SHP77 treated with DMSO at 0.1 percent for 48 hours (cell line): Measurements from ENCODE around the gene ACOT7.

Experiments used
- DNase-seq: peaks from one replicate; lab custom pipeline; 2025; lab: John Stamatoyannopoulos, UW

Gene ACOT7

DNA sequence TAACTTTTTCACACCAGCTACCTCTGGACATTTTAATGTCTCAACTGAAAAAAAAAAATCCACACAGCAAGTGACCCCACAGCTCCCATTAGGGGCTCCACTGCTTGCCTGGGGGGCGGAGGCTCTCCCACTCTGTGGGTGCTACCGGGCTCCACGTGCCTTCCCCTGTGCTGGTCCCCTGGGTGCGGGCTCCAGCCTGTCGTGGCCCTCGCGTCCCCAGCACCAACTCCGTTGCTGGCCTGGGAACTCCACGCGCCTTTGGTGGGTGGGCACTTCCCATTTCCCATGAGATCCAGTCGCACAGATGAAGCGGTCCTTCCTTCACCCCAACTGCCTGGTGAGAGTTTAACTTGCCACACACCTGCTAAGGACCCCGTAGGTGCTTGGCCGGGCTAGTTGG is 105.5 kb downstream of the ACOT7 start:
- no peak for DNase-seq

DNA sequence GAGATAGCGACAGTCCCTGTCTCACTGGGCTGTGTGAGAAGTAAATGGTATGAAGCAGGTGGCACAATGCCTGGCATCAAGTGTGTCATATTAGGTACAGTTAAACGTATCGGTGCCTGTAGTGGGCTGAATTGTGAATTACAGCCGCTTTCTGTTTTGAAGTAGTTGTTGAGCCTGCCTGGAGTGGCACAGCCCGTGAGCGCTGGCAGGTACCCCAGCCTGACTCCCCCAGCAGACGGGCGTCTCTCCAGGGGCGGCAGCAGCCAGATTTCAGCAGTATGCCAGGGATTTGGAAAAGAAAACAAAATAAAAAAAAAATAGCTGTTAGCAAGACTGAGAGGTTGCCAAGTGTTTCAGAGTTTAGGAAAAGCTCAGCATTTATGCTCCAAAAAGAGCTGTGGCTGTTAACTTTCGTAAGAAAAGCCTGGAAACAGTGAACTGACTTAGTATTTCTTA is 106.1 kb downstream of the ACOT7 start:
- no peak for DNase-seq

DNA sequence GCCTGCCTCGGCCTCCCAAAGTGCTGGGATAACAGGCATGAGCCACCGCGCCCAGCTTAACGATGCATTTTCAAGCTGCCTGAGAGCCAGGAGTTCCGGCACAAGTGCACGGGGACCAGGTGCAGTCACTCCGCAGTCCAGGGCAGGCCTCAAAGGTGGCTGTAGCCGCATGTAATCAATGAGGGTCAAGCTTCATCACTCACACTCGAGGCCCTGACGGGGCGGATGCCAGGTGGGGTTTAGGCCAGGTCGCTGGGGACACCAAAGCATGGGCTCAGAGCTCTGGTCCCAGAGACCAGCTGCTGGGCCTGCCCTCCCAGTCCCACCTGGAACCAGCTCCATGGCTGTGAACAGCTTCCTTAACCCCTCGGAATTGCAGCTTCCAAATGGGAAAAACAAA is 106.5 kb downstream of the ACOT7 start:
- DNase-seq = no peak

DNA sequence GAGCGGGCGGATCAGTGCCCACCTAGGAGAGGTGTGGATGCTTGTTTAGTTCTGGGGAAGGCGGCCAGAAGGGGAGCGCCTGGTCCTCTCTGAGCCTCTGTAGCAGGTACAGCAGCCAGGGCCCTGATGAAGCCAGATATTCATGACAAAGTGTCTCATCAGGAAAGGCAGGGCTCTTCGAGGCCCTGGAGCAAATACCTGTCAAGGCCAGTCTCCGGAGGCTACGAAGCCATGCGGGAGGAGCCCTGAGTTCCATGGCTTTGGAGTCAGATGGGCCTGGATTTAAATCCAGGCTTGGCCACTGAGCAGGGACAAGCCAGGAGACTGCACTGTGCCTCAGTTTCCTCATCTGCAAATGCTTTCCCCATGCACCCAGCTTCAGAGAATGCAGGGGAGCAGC is 107.3 kb downstream of the ACOT7 start:
- no peak for DNase-seq

DNA sequence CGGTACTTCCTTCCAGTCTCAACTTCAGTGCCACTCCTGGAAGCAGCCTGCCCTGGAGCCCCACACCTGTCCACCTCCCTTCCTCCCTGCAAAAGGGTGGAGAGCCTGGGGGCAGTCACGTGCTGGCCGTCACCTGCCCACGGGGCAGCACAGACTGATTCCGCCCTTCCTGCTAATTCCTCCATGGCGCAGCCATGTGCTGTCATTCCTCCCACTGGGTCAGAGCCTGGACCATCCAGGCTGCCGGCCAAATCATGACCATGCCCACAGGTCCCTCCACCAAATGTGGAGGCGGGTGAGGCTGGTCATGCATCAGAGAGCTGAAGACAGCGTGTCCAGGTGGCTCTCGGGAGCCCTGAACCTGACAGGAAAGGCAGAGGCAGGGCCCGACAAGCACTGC is 108.2 kb downstream of the ACOT7 start:
- no peak for DNase-seq

DNA sequence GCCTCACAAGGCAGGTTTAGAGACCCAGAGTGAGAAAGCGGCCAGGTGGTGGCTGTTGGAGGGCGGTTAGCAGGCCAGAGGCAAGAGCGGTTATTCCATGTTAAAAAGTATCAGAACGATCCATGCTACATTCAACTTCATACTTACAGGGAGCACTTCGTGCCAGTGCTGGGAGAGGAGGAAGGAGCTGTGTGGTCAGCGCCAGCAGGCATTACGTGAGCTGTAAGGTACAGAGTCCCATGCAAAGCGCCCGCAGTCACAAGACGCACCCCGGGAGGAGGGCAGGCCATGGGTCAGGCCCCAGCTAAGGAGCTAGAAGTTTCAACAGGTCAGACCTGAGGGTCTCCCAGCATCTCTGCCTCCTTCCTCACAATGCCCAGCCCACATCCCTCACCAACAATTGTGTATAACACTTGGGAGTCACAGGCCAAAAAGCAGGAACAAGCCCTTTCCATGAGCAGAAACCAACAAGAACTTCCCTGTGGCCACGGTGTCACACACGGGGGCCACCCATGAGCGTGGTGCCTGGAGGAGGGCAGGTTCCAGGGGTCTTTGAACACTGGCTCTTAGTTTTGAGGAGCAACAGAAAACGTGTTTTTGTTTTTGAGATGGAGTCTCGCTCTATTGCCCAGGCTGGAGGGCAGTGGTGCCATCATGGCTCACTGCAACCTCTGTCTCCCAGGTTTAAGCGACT is 110.8 kb downstream of the ACOT7 start:
- DNase-seq = no peak

DNA sequence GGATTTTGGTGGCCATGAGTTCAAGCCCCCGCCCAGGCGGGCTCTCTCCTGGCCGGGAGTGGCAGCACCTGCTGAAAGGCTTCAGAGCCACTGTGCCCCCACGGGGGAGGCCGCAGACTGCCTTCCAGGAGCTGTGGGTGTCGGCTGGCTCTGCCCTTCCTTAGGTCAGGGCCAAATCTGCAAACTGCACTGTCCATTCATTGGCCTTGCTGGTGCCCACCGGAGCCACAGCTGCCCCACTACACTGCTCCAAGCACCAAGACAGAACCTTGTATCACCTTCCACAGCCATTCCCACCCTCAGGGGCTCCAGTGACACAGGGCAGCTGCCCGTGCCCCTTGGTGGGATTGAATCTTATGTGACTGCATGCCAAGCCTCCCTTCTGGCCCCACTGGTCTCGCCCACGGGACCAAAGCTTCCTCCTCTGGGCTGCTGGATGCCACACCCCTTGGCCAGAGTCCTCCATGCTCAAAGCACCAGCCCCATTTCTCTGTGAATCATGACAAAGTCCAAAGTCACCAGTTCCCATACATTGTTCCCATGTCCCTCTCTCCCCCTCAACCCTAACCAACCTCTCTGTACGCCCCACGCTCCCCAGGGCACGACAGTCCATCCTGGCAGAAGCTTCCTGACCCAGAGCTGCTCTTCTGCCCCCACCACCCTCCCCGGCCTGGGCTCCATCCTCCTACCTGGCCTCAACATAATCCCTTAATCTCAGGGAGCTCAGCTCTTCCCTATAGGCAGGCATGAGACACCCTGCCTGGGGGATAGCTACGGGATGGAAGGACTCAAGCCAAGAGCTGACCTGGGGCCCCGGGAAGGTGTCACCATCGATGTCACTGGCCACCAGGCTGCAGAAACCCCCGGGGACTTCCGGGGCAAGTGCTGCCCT is 111.8 kb downstream of the ACOT7 start:
- no peak for DNase-seq

DNA sequence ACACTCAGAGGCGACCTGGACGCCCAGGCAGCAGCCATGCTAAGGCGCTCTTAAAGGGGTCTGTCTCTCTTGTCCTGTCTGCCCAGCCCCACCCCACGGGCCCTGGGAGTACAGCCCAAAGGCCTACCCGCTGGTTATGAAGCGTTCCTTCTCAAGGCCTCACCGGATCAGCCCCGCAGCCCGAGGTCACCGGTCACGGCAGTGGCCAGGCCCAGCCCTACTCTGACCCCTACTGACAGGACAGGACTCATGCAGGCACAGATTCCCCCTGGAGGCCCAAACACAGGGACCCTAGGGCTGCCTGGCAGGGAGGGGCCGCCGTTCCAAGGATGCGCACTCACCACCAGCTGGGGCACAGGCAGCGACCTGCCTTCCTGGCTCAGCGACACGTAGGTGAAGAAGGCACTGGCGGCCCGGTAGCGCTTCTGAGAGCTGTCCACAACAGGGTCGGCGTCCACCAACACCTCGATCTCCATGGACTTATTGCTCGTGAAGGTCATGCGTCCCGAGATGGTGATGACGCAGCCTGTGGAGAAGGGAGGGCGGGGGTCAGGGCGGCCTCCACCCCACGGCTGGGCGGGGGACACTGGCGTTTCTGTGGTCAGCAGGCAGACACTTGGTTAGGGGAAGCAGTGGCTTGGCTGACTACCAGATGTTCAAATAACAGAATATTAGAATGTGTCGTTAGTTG is 112.7 kb downstream of the ACOT7 start:
- DNase-seq = no peak

DNA sequence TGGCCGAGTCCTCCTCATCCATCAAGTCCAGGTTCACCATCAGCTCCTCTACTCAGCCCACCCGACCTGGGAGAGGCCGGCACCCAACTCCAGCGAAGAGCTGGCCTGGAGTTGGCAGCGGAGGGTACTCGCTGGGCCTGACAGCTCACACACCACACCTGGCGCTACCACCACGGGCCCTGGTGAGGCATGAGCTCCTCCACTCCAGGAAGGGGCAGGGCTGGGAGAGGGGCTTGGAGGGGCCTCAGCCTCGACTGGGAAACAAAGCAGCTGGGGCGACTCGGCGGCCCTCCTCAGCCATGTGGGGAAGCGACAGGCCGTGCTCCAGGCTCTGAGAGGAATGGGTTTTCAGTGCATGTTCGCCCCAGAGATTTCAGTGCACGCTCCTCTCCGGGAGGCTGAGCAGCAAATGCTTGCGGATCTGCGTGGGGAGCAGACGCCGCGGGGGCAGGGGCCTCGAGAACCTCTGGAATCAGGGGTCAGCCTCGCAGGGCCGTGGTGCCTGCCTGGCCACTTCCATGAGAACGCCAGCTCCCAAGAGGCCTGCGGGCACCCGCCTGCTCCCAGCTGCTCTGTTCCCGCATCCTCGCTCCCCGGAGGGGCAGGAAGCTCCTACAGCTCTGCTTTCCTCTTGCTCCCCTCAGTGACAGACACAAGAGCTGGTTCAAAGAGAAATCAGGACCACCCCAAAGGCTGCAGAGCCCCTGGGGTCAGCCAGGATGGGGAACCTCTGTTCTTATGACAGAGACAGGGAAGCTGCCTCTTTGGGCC is 113.8 kb downstream of the ACOT7 start:
- DNase-seq = no peak

DNA sequence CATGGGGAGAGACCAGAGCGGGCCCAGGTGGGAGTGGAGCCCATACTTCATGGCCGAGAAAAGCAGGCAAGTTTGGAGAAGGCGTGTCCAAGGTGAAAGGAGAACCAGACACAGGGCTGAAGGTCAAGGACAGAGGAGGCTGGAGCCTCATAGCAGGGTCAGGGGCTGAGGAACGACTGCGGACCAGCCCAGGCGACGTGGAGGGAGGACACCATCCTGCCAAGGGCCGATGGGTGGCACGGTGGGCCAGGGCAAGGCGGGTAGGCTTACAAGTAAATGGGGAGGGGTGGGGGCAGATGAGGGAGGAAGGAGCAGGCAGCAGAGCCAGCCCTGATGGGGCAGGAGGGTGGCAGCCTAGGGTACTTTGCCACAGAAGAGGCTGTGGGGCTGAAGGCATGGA is 114.5 kb downstream of the ACOT7 start:
- no peak for DNase-seq

DNA sequence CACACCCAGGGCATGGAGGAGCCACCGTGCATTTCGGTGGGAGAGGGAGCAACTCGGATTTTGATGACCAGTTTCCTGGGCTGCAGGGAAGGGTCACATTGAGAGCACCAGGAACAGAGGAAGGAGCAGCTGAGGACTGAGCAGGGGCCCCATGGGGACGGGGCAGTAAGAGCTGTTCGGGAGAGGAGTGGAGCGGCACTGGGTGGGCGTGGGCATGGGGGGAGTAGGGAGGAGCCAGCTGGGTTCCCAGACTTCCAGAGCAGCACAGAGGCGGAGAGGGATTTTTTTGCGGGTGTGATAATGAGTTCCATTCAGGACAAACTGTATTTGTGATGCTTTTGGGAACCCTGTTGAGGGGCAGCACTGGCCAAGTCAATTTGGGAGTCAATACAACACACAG is 115.3 kb downstream of the ACOT7 start:
- no peak for DNase-seq

DNA sequence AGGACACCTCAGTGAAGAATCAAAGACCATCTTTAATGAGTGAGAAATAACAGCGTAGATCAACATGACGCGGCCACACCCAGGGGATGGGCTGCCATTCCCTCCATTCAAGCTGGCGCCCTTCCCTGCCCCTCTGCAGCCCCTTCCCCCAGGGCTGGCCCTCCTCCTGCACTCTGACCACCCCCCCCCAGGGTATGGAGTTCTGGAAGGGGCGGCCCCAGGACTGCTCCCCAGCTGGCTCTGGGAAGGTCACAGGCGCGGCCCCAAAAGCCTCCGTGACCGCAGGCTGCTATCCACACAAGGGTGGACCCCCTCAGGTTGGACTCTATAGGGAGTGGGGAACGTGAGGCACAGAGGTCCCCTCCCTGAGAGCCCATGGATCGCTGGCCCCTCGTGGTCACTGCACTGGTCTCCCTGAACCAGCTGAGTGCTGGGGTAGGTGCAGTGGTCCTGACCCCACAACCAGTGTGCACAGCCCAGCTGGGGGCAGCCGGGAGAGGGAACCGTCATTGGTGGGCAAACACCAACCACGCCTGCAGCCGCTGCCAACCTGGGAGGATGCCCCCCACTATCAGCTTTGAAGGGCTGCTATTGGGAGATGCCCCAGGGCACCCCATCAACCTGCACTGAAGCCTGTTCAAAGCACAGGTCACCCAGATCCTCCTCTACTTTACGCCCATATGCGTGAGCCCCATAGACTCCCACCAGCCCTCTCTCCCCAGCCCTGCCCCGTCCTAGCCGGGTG is 116.6 kb downstream of the ACOT7 start:
- no peak for DNase-seq

DNA sequence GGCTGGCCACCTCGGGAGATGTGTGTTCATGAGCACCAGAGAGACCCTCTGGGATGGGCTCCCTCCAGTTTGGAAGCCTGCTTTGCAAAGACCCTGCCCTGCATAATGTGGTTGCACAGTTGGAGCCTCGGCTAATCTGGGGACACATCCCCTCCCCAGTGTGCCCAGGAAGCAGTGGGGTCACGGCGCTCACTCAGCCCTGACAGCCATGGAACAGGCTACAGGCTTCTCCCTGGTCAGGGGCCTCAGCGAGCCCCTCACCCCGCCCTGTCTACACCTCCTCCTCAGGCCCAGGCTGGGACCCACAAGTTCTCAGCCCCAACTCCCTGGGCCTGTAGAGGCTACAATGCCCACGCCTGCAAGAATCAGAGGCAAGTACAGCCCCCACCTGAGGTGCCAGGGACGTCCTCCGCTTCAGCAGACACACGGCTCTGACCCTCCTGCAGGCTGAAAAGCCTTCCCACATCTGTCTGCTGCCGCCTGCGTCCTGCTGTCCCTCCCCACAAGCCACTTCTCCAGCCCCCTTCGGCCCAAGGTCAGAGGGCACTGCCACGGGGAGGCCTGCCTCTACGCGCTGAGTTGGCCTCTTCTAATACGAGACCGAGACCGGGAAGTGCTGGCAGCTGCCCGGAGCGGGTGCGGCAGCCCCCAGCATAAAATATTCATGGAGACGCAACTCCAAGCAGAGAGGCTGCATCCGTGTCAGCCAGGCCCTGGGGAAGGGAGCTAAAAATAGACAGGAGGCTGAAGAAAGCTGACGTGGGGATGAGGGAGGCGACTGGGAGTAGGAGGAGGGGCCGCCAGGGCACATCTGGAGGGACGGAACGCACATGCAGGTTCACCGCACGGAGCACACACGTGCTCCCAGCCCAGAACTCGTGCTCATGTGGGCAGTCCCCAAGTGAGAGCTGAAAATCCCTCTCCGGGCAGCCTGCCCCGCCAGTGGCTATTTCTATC is 117.5 kb downstream of the ACOT7 start:
- DNase-seq = peak; percentile 55

DNA sequence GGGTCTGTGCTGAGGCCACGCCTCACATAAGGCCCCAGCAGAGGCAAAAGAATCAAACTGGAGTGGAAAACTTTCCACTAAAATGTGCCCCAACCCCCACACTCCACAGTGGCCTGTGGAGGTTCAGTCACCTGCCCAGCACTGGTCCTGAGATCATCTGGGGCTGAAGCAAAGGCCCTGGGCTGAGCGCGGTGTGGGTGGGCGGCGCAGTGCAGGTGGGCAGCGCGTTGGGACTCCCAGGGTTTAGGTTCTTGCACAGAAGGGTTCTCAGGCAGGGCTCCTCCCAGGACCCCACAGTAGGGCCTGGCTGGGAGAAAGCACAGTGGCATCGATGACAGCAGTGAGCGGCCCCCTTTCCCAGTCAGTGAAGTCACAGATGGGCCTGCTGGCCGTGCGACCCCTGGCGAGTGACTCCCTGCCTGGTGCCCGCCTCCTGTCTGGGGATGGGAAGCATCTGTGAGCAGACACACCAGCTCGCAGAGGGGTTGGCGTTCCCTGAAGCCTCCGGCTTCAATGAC is 118.9 kb downstream of the ACOT7 start:
- DNase-seq = no peak

DNA sequence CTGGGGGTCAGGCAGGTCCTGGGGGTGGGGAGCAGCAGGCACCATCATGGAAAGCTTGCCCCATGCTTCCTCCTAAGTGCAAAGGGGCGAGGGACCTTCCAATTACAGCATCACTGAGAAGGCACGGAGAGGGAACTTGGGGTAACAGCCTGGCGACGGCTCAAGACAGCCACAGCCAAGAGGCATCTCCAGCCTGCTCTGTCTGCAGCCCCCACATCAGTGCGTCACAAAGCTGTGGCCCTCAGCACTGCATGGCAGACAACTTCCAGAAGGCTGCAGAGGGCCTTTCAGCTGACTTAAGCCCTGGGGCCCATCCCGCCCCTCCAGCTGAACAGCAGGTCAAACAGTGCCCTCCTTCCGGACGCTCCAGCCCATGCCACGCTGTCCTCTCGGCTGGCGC is 119.5 kb downstream of the ACOT7 start:
- DNase-seq = no peak

DNA sequence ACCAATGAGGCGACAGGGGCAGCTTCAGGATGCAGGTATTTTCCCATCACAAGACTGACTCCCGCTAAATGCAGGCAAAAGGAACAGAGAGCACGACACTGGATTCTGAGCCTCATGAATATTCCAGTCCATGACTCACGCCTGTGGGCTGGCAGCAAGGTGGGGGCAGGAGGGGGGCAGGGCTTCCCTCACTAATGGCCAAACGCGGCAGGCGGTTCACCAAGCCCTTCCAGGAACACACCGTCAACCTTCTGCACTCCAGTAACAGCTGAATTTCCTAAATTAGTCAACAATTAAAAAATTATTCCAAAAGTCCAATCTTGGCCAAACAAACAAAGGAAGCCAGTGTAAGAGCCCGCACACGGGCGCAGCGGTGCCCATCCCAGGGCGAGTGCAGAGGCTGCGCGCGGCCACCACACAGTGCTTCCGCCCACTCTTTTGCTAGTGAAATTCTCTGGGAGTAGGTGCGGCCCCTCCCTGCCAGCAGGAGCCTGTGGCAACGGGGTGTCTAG is 120.1 kb downstream of the ACOT7 start:
- no peak for DNase-seq

DNA sequence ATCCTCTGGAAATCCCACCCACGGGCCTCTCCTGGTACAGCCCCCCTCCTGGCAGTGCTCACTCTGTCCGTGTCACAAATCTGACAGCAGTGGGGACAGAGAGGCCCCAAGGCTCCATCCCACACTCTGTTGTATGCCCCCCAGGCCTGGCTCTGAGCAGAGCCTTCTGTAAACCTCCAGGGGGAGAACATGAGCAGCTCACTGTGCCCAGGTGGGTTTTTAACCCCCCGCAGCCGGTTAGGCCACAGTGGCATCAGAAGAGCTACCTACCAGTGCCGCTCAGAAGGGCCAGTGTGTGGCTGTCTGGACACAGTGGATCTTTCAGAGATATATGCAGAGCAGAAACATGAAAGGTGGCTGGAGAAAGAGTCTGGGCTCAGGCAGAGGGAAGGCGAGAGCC is 120.7 kb downstream of the ACOT7 start:
- no peak for DNase-seq

DNA sequence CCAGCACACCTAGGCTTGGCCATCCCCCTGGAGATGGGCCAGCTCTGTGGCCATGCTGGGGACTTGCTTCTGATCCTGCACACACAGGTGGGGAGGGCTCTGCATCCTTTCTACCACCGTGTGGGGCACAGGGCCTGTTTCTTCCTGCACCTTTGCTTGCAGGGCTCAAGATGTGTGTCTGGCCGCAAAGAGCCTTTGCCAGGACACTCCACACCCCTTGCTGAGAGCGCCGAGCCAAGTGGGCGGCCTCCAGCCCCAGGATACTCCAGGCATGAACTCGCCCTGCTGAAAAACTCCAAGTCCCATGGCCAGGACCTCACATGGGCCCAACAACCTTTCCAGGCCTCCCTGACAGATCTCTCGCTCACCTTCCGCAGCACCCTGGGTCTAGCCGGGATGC is 121.1 kb downstream of the ACOT7 start:
- DNase-seq = no peak

DNA sequence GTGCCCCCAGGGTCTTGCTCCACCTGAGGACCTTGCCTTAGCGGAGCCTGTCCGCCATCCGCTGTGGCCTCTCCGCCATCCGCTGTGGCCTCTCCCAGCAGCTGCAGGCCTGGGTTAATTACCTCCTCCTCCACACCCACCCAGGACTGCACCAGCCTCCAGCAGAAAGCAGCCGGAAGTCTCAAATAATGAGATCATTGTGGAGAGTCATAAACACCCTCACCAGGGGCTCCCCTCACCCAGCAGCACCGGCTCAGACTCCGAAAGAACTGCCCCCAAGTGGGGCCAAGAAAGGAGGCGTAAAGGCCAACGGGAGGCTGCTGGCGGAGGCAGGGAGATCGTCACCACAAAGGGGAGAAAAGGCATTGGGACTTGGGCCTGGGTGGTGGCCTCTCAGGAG is 122.0 kb downstream of the ACOT7 start:
- no peak for DNase-seq

DNA sequence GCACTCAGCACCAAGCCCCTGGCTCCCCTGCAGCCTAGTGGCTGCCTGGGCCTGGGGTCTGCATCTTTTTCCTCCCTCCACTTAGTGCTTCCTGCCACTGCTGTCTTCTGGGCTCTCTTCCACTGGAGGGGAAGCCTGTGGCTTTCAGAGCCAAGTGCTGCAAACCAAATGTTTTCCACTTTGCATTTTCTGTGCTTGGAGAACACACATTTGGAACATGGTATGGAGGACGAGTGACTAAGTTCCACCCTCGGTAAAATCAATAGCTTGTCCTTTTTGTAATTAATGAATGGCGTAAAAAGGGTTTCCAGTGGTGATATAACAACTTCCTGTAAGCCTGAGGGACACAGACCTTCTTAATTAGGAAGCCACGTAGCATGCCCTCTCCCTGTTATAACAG is 122.6 kb downstream of the ACOT7 start:
- DNase-seq = no peak
